Endometrial microvascular endothelial cells (primary cell): Measurements from ENCODE around the gene GSDME. TPM values are rescaled to one million over a fixed set of nuclear protein-coding genes. Genes with fewer than 3 reads are reported as not detected.

ENCODE experiments used
- in situ Hi-C: cut with HindIII; loops from 2 replicates; pipeline ENCODE4 v1.10.0; 2017; ENCODE audit warnings: low sequenced_read_pairs, low pct_unique_long_range_greater_than_20kb; ENCODE audit errors: inconsistent ontology term
- total RNA-seq: library from RNA; depleted of rRNA; stranded (reverse); fragments of >200 nt; gene quantifications from one replicate; pipeline ENCODE4 v1.2.3, GENCODE V29; 2015; ENCODE audit errors: inconsistent ontology term

Gene GSDME
- total RNA-seq, 1 donor from 2014 or later = 46.1 TPM

GRCh38 chr7:24728121-24728500 is 29.2 kb downstream of the GSDME start:
- in situ Hi-C loops = no loop called here

- in situ Hi-C loops = no loop called here
Measured at GRCh38 chr7:24727154-24728120, 29.8 kb downstream of the GSDME start.

GRCh38 chr7:24725554-24726241 is 31.6 kb downstream of the GSDME start:
- in situ Hi-C loops = no loop called here

- in situ Hi-C loops = no loop called here
Measured at GRCh38 chr7:24724451-24725190, 32.6 kb downstream of the GSDME start.

GRCh38 chr7:24723178-24723530 is 34.1 kb downstream of the GSDME start:
- in situ Hi-C loops = no loop called here

- in situ Hi-C loops = no loop called here
Measured at GRCh38 chr7:24722386-24723177, 34.7 kb downstream of the GSDME start.

- in situ Hi-C loops = no loop called here
Measured at GRCh38 chr7:24721481-24722001, 35.7 kb downstream of the GSDME start.

GRCh38 chr7:24720283-24720682 is 37.0 kb downstream of the GSDME start:
- in situ Hi-C loops = no loop called here

- in situ Hi-C loops = no loop called here
Measured at GRCh38 chr7:24718977-24719491, 38.2 kb downstream of the GSDME start.

GRCh38 chr7:24718431-24718831 is 38.8 kb downstream of the GSDME start:
- in situ Hi-C loops = no loop called here

- in situ Hi-C loops = no loop called here
Measured at GRCh38 chr7:24717694-24718320, 39.5 kb downstream of the GSDME start.

- in situ Hi-C loops = no loop called here
Measured at GRCh38 chr7:24717247-24717622, 40.0 kb downstream of the GSDME start.

GRCh38 chr7:24716480-24717246 is 40.6 kb downstream of the GSDME start:
- in situ Hi-C loops = no loop called here

GRCh38 chr7:24715661-24716479 is 41.4 kb downstream of the GSDME start:
- in situ Hi-C loops = no loop called here

- in situ Hi-C loops = no loop called here
Measured at GRCh38 chr7:24715171-24715570, 42.1 kb downstream of the GSDME start.

- in situ Hi-C loops = no loop called here
Measured at GRCh38 chr7:24714676-24715010, 42.6 kb downstream of the GSDME start.
